Prostate gland (tissue), 2 donors: ENCODE data around the gene MCC. TPM values are rescaled to one million over a fixed set of nuclear protein-coding genes. Genes with fewer than 3 reads are reported as not detected.

Experiments
- DNase-seq: peaks from one replicate; pipeline ENCODE4 v3.0.0-alpha.2; 2019; ENCODE audit warnings: low spot score
- H3K27ac ChIP-seq, 2 donors: fragments of 200-600 bp; sonication (generic); 2 replicates each; pipeline ENCODE4 v1.5.1; 2017 to 2019
- H3K27me3 ChIP-seq: fragments of 200-600 bp; sonication (generic); replicated peaks from 2 replicates; pipeline ENCODE4 v1.5.1; 2019; ENCODE audit not compliant: insufficient read depth
- H3K36me3 ChIP-seq, 2 donors: fragments of 200-600 bp; sonication (generic); 1 replicate in 1 of 2; 2 replicates in 1 of 2; pipeline versions ENCODE4 v1.5.1 to v1.8.1; 2017 to 2019
- H3K4me1 ChIP-seq: fragments of 200-600 bp; sonication (generic); replicated peaks from 2 replicates; pipeline ENCODE4 v1.5.1; 2019
- H3K4me3 ChIP-seq, 2 donors: fragments of 200-600 bp; sonication (generic); 2 replicates each; pipeline ENCODE4 v1.5.1; 2017 to 2019
- H3K9me3 ChIP-seq: fragments of 200-600 bp; sonication (generic); 2 replicates; pipeline ENCODE4 v1.5.1; 2017
- POLR2A ChIP-seq: fragments of 450-650 bp; IDR thresholded peaks from one replicate; pipeline ENCODE4 v1.6.1; 2016; ENCODE audit warnings: antibody characterized with exemption, mild to moderate bottlenecking
- POLR2AphosphoS5 ChIP-seq: sonication (generic); formaldehyde crosslinking; IDR thresholded peaks from one replicate; pipeline ENCODE4 v1.6.1; 2017; ENCODE audit warnings: antibody characterized with exemption
- WGBS: methylation state at CpG from one replicate; pipeline ENCODE4 v1.1.5; 2018; 5-methylcytosine and 5-hydroxymethylcytosine counted together
- intact Hi-C: fragments of 100-400 bp; cut with DNase I; formaldehyde crosslinking; loops from one replicate; pipeline ENCODE4 v1.14.2; 2022
- total RNA-seq, 2 donors: library from RNA; depleted of rRNA; stranded (reverse); fragments of >200 nt; gene quantifications; one replicate each; pipeline ENCODE4 v1.1.0, GENCODE V29; 2016
- TF ChIP-seq, protein P1 (sequence below), 4 experiments: fragments of 200-600 bp in 2 of 4; fragments of 450-650 bp in 2 of 4; sonication (generic) in 2 of 4; IDR thresholded peaks; 1 replicate in 3 of 4; 2 replicates in 1 of 4; pipeline ENCODE4 v1.5.1; 2016 to 2019; ENCODE audit warnings: antibody characterized with exemption in 4 of 4, mild to moderate bottlenecking in 2 of 4, moderate library complexity in 2 of 4

Gene MCC
- total RNA-seq, 2 donors from 2014 or later, result 41.5 to 54.1 TPM

DNA sequence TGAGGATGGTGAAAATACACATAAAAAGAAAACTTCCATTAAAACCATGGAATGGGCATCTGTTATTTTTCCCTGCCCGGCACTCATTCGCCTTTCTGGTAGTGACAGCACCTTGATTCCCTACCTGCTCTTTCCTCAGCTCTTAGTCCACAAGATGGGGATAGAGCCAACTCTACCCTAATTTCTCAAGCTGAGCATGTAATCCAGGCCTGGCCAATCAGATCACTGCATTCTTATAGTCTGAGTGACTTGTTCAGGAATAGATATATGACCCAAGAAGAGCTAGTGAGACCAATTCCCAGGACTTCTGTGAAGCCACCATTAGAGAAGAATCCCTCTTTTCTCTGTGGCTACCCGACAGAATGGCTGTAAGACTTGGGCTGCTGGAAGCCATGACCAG lies 111.6 kb downstream of the MCC start:
- no peak overlapping the region for H3K27ac ChIP-seq
- 98% methylated on average over 3 of the region's 3 CpGs for WGBS
- H3K9me3 ChIP-seq, result no peaks in the 10 kb centered on the region
- TF ChIP-seq, protein P1, sequence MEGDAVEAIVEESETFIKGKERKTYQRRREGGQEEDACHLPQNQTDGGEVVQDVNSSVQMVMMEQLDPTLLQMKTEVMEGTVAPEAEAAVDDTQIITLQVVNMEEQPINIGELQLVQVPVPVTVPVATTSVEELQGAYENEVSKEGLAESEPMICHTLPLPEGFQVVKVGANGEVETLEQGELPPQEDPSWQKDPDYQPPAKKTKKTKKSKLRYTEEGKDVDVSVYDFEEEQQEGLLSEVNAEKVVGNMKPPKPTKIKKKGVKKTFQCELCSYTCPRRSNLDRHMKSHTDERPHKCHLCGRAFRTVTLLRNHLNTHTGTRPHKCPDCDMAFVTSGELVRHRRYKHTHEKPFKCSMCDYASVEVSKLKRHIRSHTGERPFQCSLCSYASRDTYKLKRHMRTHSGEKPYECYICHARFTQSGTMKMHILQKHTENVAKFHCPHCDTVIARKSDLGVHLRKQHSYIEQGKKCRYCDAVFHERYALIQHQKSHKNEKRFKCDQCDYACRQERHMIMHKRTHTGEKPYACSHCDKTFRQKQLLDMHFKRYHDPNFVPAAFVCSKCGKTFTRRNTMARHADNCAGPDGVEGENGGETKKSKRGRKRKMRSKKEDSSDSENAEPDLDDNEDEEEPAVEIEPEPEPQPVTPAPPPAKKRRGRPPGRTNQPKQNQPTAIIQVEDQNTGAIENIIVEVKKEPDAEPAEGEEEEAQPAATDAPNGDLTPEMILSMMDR (IDR thresholded peaks at IDR 0.05), result no peak
- TF ChIP-seq POLR2AphosphoS5 (no peak), POLR2A (no peak)
- H3K36me3 ChIP-seq, result no peaks in the 10 kb centered on the region
- H3K27me3 ChIP-seq, result no peaks in the 10 kb centered on the region
- no peak for DNase-seq
- H3K4me3 ChIP-seq, result no peak overlapping the region
- no peaks in the 10 kb centered on the region for H3K4me1 ChIP-seq
- intact Hi-C loops, result loop anchor here (5.0 kb wide), 1 partner anchor 136 kb away; the partner anchor contains the start of gene YTHDC2

DNA sequence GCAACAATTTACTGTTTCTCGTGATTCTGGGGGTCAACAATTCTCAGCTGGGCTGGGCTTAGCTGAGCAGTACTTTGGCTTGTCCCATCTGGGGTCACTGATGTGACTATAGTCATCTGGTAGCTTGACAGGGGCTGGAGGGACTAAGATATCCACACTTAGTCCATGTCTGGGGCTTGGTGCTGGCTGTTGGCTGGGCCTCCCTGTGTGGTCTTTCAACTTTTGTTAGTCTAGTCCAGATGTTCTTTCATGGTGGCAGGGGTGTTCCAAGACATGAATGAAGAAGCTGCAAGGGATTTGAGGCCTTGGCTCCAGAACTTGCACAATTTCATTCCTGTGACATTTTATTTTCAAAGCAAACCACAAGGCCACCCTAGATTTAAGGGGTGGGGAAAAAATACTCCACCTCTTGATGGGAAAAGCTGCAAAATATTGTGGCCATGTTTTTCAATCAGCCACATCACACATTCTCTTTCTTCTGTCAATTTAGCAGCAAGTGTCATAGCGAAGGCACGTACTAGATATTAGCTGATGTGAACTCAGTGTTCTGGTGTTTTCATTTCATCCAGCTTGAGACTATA lies 112.7 kb downstream of the MCC start:
- 88% methylated on average over 3 of the region's 3 CpGs for WGBS
- TF ChIP-seq POLR2A (no peak), POLR2AphosphoS5 (no peak)
- TF ChIP-seq, protein P1 (IDR thresholded peaks at IDR 0.05), result no peak
- Histone ChIP-seq H3K4me1 (no peaks in the 10 kb centered on the region), H3K27me3 (no peaks in the 10 kb centered on the region), H3K27ac (no peak overlapping the region), H3K36me3 (no peaks in the 10 kb centered on the region), H3K4me3 (no peak overlapping the region), H3K9me3 (no peaks in the 10 kb centered on the region)
- no peak for DNase-seq
- intact Hi-C loops, result loop anchor here (5.0 kb wide), 1 partner anchor 137 kb away; the partner anchor contains the start of gene YTHDC2

DNA sequence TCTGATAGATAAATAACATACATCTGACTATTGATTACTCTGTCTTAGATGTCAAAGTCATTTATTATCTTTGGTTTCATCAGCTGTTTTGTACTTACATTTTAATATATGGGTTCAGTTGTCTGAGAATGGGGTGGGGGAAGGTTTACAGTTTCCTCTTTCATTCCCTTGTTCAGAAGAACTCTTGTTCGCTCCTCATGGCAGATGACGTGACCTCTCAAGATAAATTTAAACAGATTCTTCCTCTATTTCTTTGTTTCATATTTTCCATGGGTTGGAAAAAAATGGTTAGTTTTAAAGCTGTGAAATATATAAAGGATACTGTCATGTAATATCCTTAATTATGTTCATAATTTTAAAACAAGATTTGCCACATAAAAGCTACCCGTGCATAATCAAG lies 114.8 kb downstream of the MCC start:
- Histone ChIP-seq H3K9me3 (no peaks in the 10 kb centered on the region), H3K36me3 (no peaks in the 10 kb centered on the region), H3K4me1 (no peaks in the 10 kb centered on the region), H3K4me3 (no peak overlapping the region), H3K27ac (no peak overlapping the region), H3K27me3 (no peaks in the 10 kb centered on the region)
- no peak for DNase-seq
- intact Hi-C loops, result no loop called here
- no peak for TF ChIP-seq POLR2A
- WGBS, result 94% methylated on average over 3 of the region's 3 CpGs

DNA sequence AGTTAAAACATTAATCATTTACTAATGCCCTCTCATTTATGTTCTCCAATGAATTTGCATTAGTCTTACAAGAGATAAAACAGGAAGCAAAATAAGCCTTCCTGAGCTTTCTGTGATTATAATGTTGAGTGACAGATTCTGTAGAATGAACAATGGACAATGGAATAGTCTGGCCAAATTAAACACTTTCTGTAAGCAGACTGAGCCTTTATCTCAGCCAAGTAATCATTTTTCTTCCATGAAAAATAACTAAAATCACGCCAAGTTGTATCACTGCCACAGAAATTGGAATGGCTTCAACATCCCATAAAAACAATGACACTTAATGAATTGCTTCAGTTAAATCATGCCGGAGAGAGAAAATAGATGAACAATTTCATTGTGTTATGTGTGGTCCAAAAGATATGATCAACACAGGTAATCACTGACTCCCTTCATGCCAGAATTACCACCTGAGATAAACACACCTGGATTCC lies 116.5 kb downstream of the MCC start:
- no peaks in the 10 kb centered on the region for H3K27me3 ChIP-seq
- H3K9me3 ChIP-seq, result no peaks in the 10 kb centered on the region
- no peak overlapping the region for H3K4me3 ChIP-seq
- TF ChIP-seq POLR2AphosphoS5 (peak; percentile 63), POLR2A (no peak)
- no peaks in the 10 kb centered on the region for H3K36me3 ChIP-seq
- H3K4me1 ChIP-seq, result no peaks in the 10 kb centered on the region
- no peak for DNase-seq
- 8% methylated on average over 2 of the region's 2 CpGs for WGBS
- intact Hi-C loops, result no loop called here
- no peak overlapping the region for H3K27ac ChIP-seq

GRCh38 chr5:113367586-113367985 lies 120.7 kb downstream of the MCC start:
- no peaks in the 10 kb centered on the region for H3K36me3 ChIP-seq
- no peaks in the 10 kb centered on the region for H3K9me3 ChIP-seq
- H3K27ac ChIP-seq, result no peak overlapping the region
- WGBS, result 89% methylated on average over 1 of the region's 1 CpG
- TF ChIP-seq, protein P1 (IDR thresholded peaks at IDR 0.05), result no peak
- no peak for TF ChIP-seq POLR2A
- no peak for TF ChIP-seq POLR2AphosphoS5
- intact Hi-C loops, result no loop called here
- no peaks in the 10 kb centered on the region for H3K27me3 ChIP-seq
- no peak overlapping the region for H3K4me3 ChIP-seq
- no peaks in the 10 kb centered on the region for H3K4me1 ChIP-seq
- no peak for DNase-seq

DNA sequence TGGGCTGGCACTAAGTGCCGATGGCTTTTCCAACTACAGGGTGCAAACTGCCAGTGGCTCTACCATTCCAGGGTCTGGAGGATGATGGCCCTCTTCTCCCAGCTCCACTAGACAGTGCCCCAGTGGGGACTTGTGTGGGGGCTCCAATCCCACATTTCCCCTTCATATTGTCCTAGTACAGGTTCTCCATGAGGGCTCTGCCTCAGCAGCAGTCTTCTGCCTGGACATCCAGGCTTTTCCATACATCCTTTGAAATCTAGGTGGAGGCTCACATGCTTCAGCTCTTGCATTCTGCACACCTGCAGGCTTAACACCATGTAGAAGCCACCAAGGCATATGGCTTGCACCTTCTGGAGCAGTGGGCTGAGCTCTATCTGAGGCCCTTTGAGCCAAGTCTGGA lies 123.8 kb downstream of the MCC start:
- intact Hi-C loops, result no loop called here
- no peak for TF ChIP-seq POLR2A
- no peak for TF ChIP-seq POLR2AphosphoS5
- TF ChIP-seq, protein P1 (IDR thresholded peaks at IDR 0.05), result no peak
- Histone ChIP-seq H3K36me3 (no peaks in the 10 kb centered on the region), H3K27me3 (no peaks in the 10 kb centered on the region), H3K9me3 (no peaks in the 10 kb centered on the region), H3K27ac (no peak overlapping the region), H3K4me1 (no peaks in the 10 kb centered on the region), H3K4me3 (no peak overlapping the region)
- 100% methylated on average over 1 of the region's 1 CpG for WGBS
- DNase-seq, result no peak
